HG03045 (cell line): ENCODE data around the gene SLC2A8.
A peak's percentile ranks its signal among the peaks of the same experiment; 100 is the strongest.

Experiments used
- ATAC-seq: cut with Tn5 transposase; IDR thresholded peaks from one replicate; pipeline ENCODE4 v1.9.1; 2021; ENCODE audit warnings: mild to moderate bottlenecking, moderate library complexity; ENCODE audit not compliant: unreplicated experiment

The SLC2A8 gene

GRCh38 chr9:127423934-127424675, 27.1 kb downstream of the SLC2A8 start, which contains the start of gene ZNF79:
Gene ZNF79 (plus strand): TSS chr9:127424382. CDS start chr9:127424788, 406 bp downstream.
- peak; percentile 79 for ATAC-seq

GRCh38 chr9:127424676-127424999, 27.7 kb downstream of the SLC2A8 start:
- ATAC-seq = peak; percentile 18

GRCh38 chr9:127426756-127427155, 29.8 kb downstream of the SLC2A8 start:
- no peak for ATAC-seq

- no peak for ATAC-seq
Measured at GRCh38 chr9:127428348-127428747, 31.4 kb downstream of the SLC2A8 start.

GRCh38 chr9:127430415-127430814, 33.4 kb downstream of the SLC2A8 start:
- ATAC-seq = no peak

GRCh38 chr9:127437497-127438264, 40.7 kb downstream of the SLC2A8 start:
- ATAC-seq = no peak

- ATAC-seq = no peak
Measured at GRCh38 chr9:127438394-127438793, 41.4 kb downstream of the SLC2A8 start.

GRCh38 chr9:127444283-127444920, 47.4 kb downstream of the SLC2A8 start:
- no peak for ATAC-seq

- no peak for ATAC-seq
Measured at GRCh38 chr9:127444921-127445850, 48.2 kb downstream of the SLC2A8 start.

- no peak for ATAC-seq
Measured at GRCh38 chr9:127445851-127446712, 49.1 kb downstream of the SLC2A8 start.

- no peak for ATAC-seq
Measured at GRCh38 chr9:127446713-127447415, 49.9 kb downstream of the SLC2A8 start.

- ATAC-seq = no peak
Measured at GRCh38 chr9:127447416-127448111, 50.6 kb downstream of the SLC2A8 start.

- ATAC-seq = no peak
Measured at GRCh38 chr9:127448112-127448805, 51.3 kb downstream of the SLC2A8 start.

GRCh38 chr9:127449332-127449966, 52.5 kb downstream of the SLC2A8 start:
- ATAC-seq = no peak

- no peak for ATAC-seq
Measured at GRCh38 chr9:127450243-127450760, 53.3 kb downstream of the SLC2A8 start.

- peak; percentile 60 for ATAC-seq
Measured at GRCh38 chr9:127450830-127451607, 54.0 kb downstream of the SLC2A8 start, which contains the start of the genes LRSAM1 and RPL12. Gene LRSAM1 (plus strand): TSS chr9:127451510. CDS start chr9:127454528, 3,018 bp downstream. Gene RPL12 (minus strand): TSS chr9:127451406. CDS start chr9:127451317, 89 bp downstream.

- ATAC-seq = no peak
Measured at GRCh38 chr9:127451608-127451857, 54.6 kb downstream of the SLC2A8 start.
